Thyroid gland (tissue), 4 donors: ENCODE measurements around the gene HCLS1. TPM values are rescaled to one million over a fixed set of nuclear protein-coding genes. Genes with fewer than 3 reads are reported as not detected.
"Not testable (repeated sequence)": the region's sequence is repeated elsewhere in the genome, so short reads cannot be mapped to it uniquely, and the experiment has no call there.

ENCODE experiments used
- DNase-seq, 2 donors: peaks; one replicate each; pipeline ENCODE4 v3.0.0-alpha.2; 2019
- H3K27ac ChIP-seq, 3 donors: fragments of 200-600 bp; sonication (generic); 1 replicate in 2 of 3; 2 replicates in 1 of 3; pipeline ENCODE4 v1.5.1; 2016 to 2019; ENCODE audit warnings: mild to moderate bottlenecking in 1 of 3, moderate library complexity in 1 of 3
- H3K27me3 ChIP-seq: fragments of 200-600 bp; sonication (generic); one replicate; pipeline ENCODE4 v1.5.1; 2019
- H3K36me3 ChIP-seq, 2 donors: fragments of 200-600 bp; sonication (generic); one replicate each; pipeline ENCODE4 v1.5.1; 2016 to 2019
- H3K4me1 ChIP-seq, 2 donors: fragments of 200-600 bp; sonication (generic); one replicate each; pipeline ENCODE4 v1.5.1; 2017 to 2019
- H3K4me3 ChIP-seq, 3 donors: fragments of 200-600 bp; sonication (generic); replicated peaks in 1 of 3; 1 replicate in 2 of 3; 2 replicates in 1 of 3; pipeline ENCODE4 v1.5.1; 2016; ENCODE audit warnings: mild to moderate bottlenecking in 1 of 3
- H3K9me3 ChIP-seq: fragments of 200-600 bp; sonication (generic); one replicate; pipeline ENCODE4 v1.5.1; 2017
- CTCF ChIP-seq, 6 experiments: fragments of 200-600 bp in 3 of 6; fragments of 450-650 bp in 3 of 6; sonication (generic) in 3 of 6; IDR thresholded peaks; one replicate each; pipeline ENCODE4 v1.5.1; 2016 to 2019; ENCODE audit warnings: antibody characterized with exemption in 6 of 6, mild to moderate bottlenecking in 2 of 6, inconsistent platforms in 1 of 6, moderate library complexity in 1 of 6
- POLR2A ChIP-seq, 2 donors: fragments of 450-650 bp; IDR thresholded peaks; one replicate each; pipeline ENCODE4 v1.6.1; 2017; ENCODE audit warnings: antibody characterized with exemption in 2 of 2, mild to moderate bottlenecking in 2 of 2, moderate library complexity in 1 of 2
- WGBS, 2 donors: methylation state at CpG; one replicate each; pipeline ENCODE4 v1.1.5; 2017; 5-methylcytosine and 5-hydroxymethylcytosine counted together
- intact Hi-C: fragments of 100-400 bp; cut with DNase I; formaldehyde crosslinking; loops from one replicate; pipeline ENCODE4 v1.15.1; 2023
- total RNA-seq, 4 donors: library from RNA; depleted of rRNA; stranded (reverse); fragments of >200 nt; gene quantifications; one replicate each; pipeline ENCODE4 v1.2.3, GENCODE V29; 2016

Gene HCLS1
- total RNA-seq, 4 donors from 2014 or later = 14.6 to 42.5 (median 19.9) TPM

DNA sequence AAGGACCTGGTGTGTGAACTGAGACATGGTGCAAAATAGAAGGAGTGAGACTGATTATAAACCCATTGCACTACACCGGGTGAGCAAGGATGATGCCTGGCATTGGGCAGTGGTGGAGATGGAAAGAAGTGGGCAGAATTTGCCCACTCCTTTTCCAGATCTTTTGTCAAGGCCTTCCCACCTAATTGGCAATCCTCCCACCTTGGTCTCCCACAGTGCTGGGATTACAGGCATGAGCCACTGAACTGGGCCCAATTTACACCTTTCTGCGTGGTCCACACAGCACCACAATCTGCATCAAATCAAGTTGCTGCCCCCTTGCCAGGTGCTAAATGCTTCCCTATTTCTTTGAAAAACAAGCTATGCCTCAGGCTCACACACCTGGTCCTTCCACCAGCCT lies 62.1 kb downstream of the HCLS1 start:
- intact Hi-C loops = no loop called here
- no peak overlapping the region for H3K27ac ChIP-seq
- no peaks in the 10 kb centered on the region for H3K36me3 ChIP-seq
- H3K4me3 ChIP-seq = no peak overlapping the region
- no peak for DNase-seq
- 92 to 95% methylated on average over 2 of the region's 2 CpGs for WGBS, 2 donors
- TF ChIP-seq CTCF (IDR thresholded peaks at IDR 0.05) = no peak
- no peak for TF ChIP-seq POLR2A (IDR thresholded peaks at IDR 0.05)
- H3K4me1 ChIP-seq = peaks cover 0 to 5% of the 10 kb centered on the region in 2 donors
- H3K27me3 ChIP-seq = no peaks in the 10 kb centered on the region
- no peaks in the 10 kb centered on the region for H3K9me3 ChIP-seq

DNA sequence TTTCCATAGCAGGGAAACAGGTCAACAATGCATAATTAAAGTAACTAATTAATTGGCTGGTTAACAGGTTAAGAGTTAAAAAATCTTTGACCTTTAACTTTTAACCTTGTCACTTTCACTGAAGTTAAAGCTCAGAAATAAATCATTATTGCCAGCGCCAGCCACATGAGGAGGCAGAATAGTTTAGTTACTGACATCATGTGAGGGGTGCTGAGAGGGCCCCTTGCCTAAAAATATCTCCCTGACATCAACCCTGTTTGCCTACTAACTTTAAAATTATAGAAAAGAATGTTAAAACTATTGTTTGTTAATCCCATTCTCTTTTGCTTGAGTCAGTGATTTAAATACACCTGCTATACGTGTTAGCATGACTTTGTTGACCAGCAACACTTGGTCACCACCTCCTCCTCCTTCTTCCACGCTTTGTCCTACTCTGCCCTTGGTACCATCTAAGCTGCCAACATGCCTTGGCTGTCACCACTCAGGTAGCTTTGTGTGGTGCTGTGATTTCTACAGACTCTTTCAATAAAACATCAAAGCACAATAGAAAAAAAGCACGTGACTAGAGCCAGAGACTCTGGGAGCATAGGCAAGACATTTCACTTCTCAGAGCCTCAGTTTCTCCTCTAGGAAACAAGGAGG lies 64.8 kb downstream of the HCLS1 start:
- DNase-seq = no peak
- Histone ChIP-seq H3K9me3 (no peaks in the 10 kb centered on the region), H3K27ac (no peak overlapping the region), H3K36me3 (no peaks in the 10 kb centered on the region), H3K27me3 (no peaks in the 10 kb centered on the region), H3K4me3 (no peak overlapping the region), H3K4me1 (no peaks in the 10 kb centered on the region)
- 88 to 89% methylated on average over 4 of the region's 4 CpGs for WGBS, 2 donors
- intact Hi-C loops = no loop called here
- TF ChIP-seq POLR2A (IDR thresholded peaks at IDR 0.05) = no peak
- TF ChIP-seq CTCF (IDR thresholded peaks at IDR 0.05) = no peak

- intact Hi-C loops = no loop called here
These were observed 65.9 kb downstream of the HCLS1 start for GRCh38 chr3:121594850-121595249.

DNA sequence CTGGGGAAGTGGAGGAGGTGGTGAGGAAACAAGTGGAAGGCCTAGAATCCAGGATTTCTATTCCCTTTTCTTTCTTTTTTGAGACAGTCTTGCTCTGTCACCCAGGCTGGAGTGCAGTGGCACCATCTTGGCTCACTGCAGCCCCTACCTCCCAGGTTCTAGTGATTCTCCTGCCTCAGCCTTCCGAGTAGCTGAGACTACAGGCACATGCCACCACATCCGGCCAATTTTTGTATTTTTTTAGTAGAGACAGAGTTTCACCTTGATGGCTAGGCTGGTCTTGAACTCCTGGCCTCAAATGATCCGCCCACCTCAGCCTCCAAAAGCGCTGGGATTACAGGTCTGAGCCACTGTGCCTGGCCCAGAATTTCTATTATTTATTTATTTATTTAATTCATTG lies 66.9 kb downstream of the HCLS1 start:
- H3K4me1 ChIP-seq, H3K27ac ChIP-seq, DNase-seq, H3K27me3 ChIP-seq, H3K36me3 ChIP-seq, intact Hi-C loops, H3K9me3 ChIP-seq, H3K4me3 ChIP-seq: not testable (repeated sequence)
- 94 to 96% methylated on average over 4 of the region's 4 CpGs for WGBS, 2 donors

More at GRCh38 chr3:121594850-121595249, 65.9 kb downstream of the HCLS1 start:
- H3K9me3 ChIP-seq = no peaks in the 10 kb centered on the region
- H3K36me3 ChIP-seq = no peaks in the 10 kb centered on the region
- no peak for TF ChIP-seq POLR2A (IDR thresholded peaks at IDR 0.05)
- no peak for TF ChIP-seq CTCF (IDR thresholded peaks at IDR 0.05)
- H3K27me3 ChIP-seq = no peaks in the 10 kb centered on the region
- 74 to 86% methylated on average over 2 of the region's 2 CpGs for WGBS, 2 donors
- no peak overlapping the region for H3K4me3 ChIP-seq
- H3K27ac ChIP-seq = no peak overlapping the region
- no peak for DNase-seq
- no peaks in the 10 kb centered on the region for H3K4me1 ChIP-seq

DNA sequence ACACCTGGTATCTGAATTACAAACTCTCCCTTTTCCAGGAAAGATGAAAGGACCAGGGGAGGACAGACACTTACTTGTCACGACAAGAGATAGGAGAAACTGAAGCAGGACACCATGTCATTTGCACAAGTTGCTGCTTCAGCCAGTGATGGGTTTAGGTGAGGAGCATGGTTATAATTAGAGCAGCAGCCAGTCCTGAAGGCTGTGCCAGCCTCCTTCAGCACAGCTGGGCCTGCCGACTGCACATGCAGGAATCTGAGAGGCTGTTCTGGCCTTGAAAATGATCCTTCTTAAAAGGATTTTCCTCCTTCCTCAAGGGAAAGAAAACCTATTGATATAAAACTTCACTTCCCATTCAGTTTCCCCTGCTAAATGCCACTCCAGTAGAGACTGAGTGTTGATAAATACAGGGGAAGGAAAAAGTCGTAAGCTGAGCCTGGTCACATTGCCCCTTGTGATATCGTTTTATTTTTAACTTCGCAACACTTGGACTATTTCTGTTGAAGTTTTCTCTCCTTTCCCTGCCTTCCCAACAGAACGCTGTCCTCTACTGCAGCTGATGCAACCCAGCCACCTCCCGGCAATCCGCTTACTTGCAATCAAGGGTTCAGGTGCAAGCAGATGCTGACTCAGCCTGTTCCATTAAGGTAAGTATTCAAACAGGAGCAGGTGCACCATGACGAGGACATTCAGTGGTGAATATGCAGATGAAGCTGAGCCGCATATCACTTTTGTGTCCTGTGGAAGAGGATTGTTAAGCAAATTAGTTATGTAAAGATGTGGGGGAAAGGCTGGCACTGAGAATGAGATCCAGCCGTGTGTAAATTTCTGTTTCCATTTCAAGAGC lies 67.6 kb downstream of the HCLS1 start, which contains the start of gene FBXO40:
FBXO40 (plus strand) TSS at position 524 of the 847 bp plus-strand sequence. CDS start 27,197 bp downstream, outside the sequence.
- intact Hi-C loops = no loop called here
- peak in 1 of 2 donors; percentile 2 for DNase-seq
- H3K4me3 ChIP-seq = no peak within 1 kb of the TSS
- no peaks in the 10 kb centered on the region for H3K36me3 ChIP-seq
- no peaks in the 10 kb centered on the region for H3K9me3 ChIP-seq
- TF ChIP-seq CTCF (IDR thresholded peaks at IDR 0.05) = no peak
- no peak for TF ChIP-seq POLR2A (IDR thresholded peaks at IDR 0.05)
- WGBS, 2 donors = 46 to 50% methylated on average over 11 of the region's 11 CpGs
- no peaks in the 10 kb centered on the region for H3K27me3 ChIP-seq
- no peak within 1 kb of the TSS for H3K27ac ChIP-seq
- H3K4me1 ChIP-seq = no peaks in the 10 kb centered on the region
